Measurements from ENCODE around the gene RAB1A. TPM values are rescaled to one million over a fixed set of nuclear protein-coding genes. Genes with fewer than 3 reads are reported as not detected.

Gene RAB1A
- total RNA-seq, 2 donors from 2014 or later, result 187 to 212 TPM

DNA sequence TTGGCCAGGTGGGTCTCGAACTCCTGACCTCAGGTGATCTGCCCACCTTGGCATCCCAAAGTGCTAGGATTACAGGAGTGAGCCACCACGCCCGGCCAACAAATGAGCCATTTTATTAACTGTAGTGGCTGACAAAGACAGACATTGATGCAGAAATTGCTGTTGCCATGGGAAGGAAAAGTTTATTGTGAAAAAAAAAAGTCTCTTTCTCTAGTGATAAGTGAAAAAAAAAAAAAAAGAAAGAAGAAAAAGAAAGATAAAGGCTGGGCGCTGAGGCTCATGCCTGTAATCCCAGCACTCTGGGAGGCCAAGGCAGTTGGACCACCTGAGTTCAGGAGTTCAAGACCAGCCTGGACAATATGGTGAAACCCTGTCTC, 39.8 kb upstream of the RAB1A start:
- intact Hi-C loops (cut with DNase I), result no loop called here
- DNase-seq, result no peak
- peak overlapping the region; percentile 51 for H3K27ac ChIP-seq
- no peaks in the 10 kb centered on the region for H3K4me1 ChIP-seq
- H3K9ac ChIP-seq (ENCODE audit: low read depth in 2 of 2, low read length in 2 of 2), result no peak overlapping the region
- H3K36me3 ChIP-seq, result no peaks in the 10 kb centered on the region
- no peaks in the 10 kb centered on the region for H3K27me3 ChIP-seq
- H3K4me3 ChIP-seq, result no peak overlapping the region
- no peaks in the 10 kb centered on the region for H3K9me3 ChIP-seq
- TF ChIP-seq, protein P1, sequence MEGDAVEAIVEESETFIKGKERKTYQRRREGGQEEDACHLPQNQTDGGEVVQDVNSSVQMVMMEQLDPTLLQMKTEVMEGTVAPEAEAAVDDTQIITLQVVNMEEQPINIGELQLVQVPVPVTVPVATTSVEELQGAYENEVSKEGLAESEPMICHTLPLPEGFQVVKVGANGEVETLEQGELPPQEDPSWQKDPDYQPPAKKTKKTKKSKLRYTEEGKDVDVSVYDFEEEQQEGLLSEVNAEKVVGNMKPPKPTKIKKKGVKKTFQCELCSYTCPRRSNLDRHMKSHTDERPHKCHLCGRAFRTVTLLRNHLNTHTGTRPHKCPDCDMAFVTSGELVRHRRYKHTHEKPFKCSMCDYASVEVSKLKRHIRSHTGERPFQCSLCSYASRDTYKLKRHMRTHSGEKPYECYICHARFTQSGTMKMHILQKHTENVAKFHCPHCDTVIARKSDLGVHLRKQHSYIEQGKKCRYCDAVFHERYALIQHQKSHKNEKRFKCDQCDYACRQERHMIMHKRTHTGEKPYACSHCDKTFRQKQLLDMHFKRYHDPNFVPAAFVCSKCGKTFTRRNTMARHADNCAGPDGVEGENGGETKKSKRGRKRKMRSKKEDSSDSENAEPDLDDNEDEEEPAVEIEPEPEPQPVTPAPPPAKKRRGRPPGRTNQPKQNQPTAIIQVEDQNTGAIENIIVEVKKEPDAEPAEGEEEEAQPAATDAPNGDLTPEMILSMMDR (IDR thresholded peaks at IDR 0.05), result no peak

DNA sequence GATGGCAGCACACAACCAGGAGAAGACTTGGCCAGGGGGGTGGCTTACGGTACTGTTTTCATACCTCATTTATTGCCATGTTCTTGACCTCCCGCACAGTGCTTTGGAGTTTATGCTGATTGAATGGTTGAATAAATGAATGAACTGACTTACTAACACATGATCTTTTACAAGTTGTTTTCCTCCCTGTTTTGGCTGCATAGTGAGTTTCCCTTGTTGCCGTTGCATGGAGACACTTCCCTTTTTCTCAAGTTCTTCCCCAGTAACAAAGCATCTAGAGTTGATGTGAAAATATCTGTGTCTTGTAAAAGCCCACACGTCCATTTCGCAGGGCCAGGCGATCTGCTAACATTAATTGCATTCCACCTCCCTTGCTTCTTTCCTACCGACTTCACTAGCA, 35.7 kb upstream of the RAB1A start:
- no peaks in the 10 kb centered on the region for H3K36me3 ChIP-seq
- no peaks in the 10 kb centered on the region for H3K27me3 ChIP-seq
- TF ChIP-seq, protein P1 (IDR thresholded peaks at IDR 0.05), result no peak
- H3K9me3 ChIP-seq, result no peaks in the 10 kb centered on the region
- peaks cover 5% of the 10 kb centered on the region for H3K4me1 ChIP-seq
- intact Hi-C loops (cut with DNase I), result no loop called here
- no peak for DNase-seq
- no peak overlapping the region for H3K27ac ChIP-seq
- H3K9ac ChIP-seq (ENCODE audit: low read depth in 2 of 2, low read length in 2 of 2), result no peak overlapping the region
- H3K4me3 ChIP-seq, result no peak overlapping the region

DNA sequence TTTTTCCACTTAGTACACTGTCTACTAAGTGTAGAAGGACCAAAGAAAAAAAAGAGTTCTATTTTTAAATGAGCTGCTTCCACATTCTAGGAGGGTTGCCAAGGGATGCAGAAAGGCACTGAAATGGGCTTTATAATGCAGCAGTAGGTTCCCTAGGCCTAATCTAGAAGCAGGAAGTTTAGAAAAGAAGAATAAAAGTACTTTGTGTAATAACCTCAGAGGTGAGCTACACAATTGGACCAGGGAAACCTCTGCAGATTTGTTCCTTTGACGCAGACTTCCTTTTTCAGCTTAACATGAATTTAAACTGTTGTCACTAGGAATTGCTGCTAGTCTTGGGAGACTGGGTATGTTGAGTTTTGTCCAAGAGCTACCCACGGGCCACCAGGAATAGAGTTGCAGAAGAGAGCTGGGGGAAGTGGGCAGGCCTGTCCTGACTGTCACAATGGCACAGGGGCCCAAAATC, 34.6 kb upstream of the RAB1A start:
- Histone ChIP-seq H3K9ac (ENCODE audit: low read depth in 2 of 2, low read length in 2 of 2) (no peak overlapping the region), H3K9me3 (no peaks in the 10 kb centered on the region), H3K4me3 (no peak overlapping the region), H3K4me1 (peaks cover 5% of the 10 kb centered on the region), H3K27me3 (no peaks in the 10 kb centered on the region), H3K27ac (no peak overlapping the region), H3K36me3 (no peaks in the 10 kb centered on the region)
- DNase-seq, result no peak
- TF ChIP-seq, protein P1 (IDR thresholded peaks at IDR 0.05), result no peak
- intact Hi-C loops (cut with DNase I), result no loop called here

DNA sequence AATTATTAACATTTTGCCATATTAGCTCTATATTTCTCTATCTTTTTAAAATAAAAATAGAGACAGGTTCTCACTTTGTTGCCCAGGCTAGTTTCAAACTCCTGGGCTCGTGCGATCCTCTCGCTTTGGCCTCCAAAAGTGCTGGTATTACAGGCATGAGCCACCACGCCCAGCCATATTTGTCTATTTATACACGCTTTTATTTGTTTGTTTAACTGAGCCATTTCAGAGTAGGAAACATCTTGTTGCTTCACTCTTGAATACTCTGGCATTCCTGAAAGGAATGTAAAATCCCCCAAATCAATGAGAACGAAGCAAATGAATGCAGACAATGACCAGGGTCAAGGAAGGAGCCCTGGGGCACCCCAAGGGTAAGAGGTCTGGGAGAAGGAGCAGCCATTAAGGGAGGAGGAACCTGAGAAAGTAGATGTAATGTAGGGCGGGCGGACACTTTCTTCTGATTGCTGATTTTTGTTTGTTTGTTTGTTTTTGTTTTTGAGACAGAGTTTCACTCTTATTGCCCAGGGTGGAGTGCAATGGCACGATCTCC, 31.7 kb upstream of the RAB1A start:
- Histone ChIP-seq H3K9me3 (no peaks in the 10 kb centered on the region), H3K27me3 (no peaks in the 10 kb centered on the region), H3K27ac (no peak overlapping the region), H3K4me3 (no peak overlapping the region), H3K9ac (ENCODE audit: low read depth in 2 of 2, low read length in 2 of 2) (no peak overlapping the region), H3K36me3 (no peaks in the 10 kb centered on the region), H3K4me1 (peaks cover 5% of the 10 kb centered on the region)
- intact Hi-C loops (cut with DNase I), result no loop called here
- DNase-seq, result peak; percentile 53
- TF ChIP-seq, protein P1 (IDR thresholded peaks at IDR 0.05), result no peak

DNA sequence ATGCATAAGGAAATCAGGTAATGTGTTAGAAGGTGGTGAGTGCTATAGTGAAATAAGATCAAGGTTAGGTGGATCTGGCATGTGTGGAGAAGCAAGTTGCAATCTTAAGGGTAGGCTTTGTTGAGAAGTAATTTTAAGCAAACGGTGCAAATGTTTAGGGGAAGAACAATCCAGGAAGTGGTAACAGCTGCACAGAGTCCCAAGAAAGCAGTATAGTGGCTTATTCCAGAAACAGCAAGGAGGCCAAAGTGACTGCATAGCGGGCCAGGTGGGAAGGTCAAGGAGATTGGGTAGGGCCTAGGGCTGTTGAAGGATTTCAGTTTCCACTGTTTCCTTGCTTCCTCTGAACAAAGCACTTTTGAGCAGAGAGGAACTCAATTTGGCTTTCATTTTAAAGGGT, 30.0 kb upstream of the RAB1A start:
- no peak overlapping the region for H3K4me3 ChIP-seq
- DNase-seq, result no peak
- no peak overlapping the region for H3K27ac ChIP-seq
- H3K9me3 ChIP-seq, result no peaks in the 10 kb centered on the region
- H3K36me3 ChIP-seq, result no peaks in the 10 kb centered on the region
- H3K4me1 ChIP-seq, result peaks cover 5% of the 10 kb centered on the region
- TF ChIP-seq, protein P1 (IDR thresholded peaks at IDR 0.05), result no peak
- intact Hi-C loops (cut with DNase I), result no loop called here
- H3K27me3 ChIP-seq, result no peaks in the 10 kb centered on the region
- peak overlapping the region in 1 of 2 donors; percentile 14 for H3K9ac ChIP-seq (ENCODE audit: low read depth in 2 of 2, low read length in 2 of 2)
